ENCODE measurements around the gene SDK1.

DNA sequence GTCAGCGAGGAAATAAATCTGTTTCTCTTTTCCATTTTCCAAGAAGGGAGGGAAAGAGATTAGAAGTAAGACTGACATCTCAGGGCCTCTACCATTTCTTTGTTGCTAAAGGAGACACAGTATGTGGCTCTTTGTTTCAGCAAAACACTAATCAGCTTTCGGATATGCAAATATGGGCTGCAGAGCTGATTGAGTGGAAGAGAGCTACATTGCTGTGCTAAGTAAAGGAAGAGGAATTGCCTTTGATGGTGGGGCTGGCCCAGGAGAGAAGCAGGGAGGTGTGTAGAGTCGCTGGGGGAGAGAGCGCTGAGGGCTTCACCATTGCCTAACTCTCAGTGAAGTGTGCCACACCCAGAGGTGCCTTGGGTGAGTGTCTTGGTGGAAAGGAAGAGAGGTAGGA is 284.8 kb downstream of the SDK1 start:
- TF ChIP-seq POLR2A (IDR thresholded peaks at IDR 0.05; ENCODE audit: low read length), result no peak
- no peak for TF ChIP-seq GATA1 (IDR thresholded peaks at IDR 0.05; ENCODE audit: low read depth, low read length)
